Chondrocyte (in vitro differentiated cells): ENCODE measurements around the gene HHAT. TPM values are rescaled to one million over a fixed set of nuclear protein-coding genes. Genes with fewer than 3 reads are reported as not detected.

ENCODE experiments used
- DNase-seq: peaks from one replicate; pipeline ENCODE4 v3.0.0; 2021; ENCODE audit warnings: mixed read lengths, low spot score
- H3K27ac Mint-ChIP-seq: one replicate; pipeline ENCODE4 v1.8.0; 2021; ENCODE audit warnings: mild to moderate bottlenecking, moderate library complexity, mixed read lengths; ENCODE audit not compliant: unreplicated experiment
- H3K27me3 Mint-ChIP-seq: 2 replicates; pipeline ENCODE4 v1.8.0; 2021; ENCODE audit warnings: low read depth, mixed read lengths
- H3K36me3 Mint-ChIP-seq: 2 replicates; pipeline ENCODE4 v1.8.0; 2021; ENCODE audit warnings: low read depth, mixed read lengths
- H3K4me1 Mint-ChIP-seq: 2 replicates; pipeline ENCODE4 v1.8.0; 2021; ENCODE audit warnings: low read depth, mild to moderate bottlenecking, mixed read lengths
- H3K4me3 Mint-ChIP-seq: one replicate; pipeline ENCODE4 v1.8.0; 2021; ENCODE audit warnings: mild to moderate bottlenecking, moderate library complexity, mixed read lengths; ENCODE audit not compliant: unreplicated experiment
- H3K9me3 Mint-ChIP-seq: 2 replicates; pipeline ENCODE4 v1.8.0; 2021; ENCODE audit warnings: low read depth, mixed read lengths
- total RNA-seq: library from RNA; stranded (reverse); gene quantifications from 3 replicates; pipeline ENCODE4 v1.2.1, GENCODE V29; 2021
- TF ChIP-seq, protein P1 (sequence below): fragments of 200-600 bp; sonication (generic); IDR thresholded peaks from 2 replicates; pipeline ENCODE4 v1.5.0; 2021; ENCODE audit warnings: antibody characterized with exemption, mild to moderate bottlenecking, moderate library complexity

HHAT gene
- total RNA-seq, 1 donor from 2014 or later = 6.4 TPM

DNA sequence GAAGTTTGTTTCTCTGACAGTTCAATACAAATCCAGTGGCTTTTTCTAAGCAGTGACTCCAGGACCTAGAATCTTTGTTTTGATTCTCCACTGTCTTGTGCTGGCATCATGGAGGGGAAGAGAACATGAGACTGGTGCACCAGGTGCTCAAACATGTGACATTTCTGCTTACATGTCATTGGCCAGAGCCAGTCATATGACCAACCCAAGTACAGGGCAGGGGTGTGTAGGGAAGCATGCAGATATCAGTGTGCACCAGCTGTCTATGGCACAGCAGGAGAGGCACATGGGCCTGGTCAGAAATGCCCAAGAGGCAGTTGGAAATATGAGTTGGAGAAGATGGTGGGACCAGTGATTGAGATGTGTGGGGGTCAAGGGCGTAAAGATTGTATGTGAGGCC is 297.0 kb downstream of the HHAT start:
- Mint-ChIP-seq H3K4me1 (peaks cover 3% of the 10 kb centered on the region), H3K4me3 (no peak overlapping the region), H3K27me3 (no peaks in the 10 kb centered on the region), H3K36me3 (no peaks in the 10 kb centered on the region), H3K9me3 (no peaks in the 10 kb centered on the region), H3K27ac (no peak overlapping the region)
- TF ChIP-seq, protein P1, sequence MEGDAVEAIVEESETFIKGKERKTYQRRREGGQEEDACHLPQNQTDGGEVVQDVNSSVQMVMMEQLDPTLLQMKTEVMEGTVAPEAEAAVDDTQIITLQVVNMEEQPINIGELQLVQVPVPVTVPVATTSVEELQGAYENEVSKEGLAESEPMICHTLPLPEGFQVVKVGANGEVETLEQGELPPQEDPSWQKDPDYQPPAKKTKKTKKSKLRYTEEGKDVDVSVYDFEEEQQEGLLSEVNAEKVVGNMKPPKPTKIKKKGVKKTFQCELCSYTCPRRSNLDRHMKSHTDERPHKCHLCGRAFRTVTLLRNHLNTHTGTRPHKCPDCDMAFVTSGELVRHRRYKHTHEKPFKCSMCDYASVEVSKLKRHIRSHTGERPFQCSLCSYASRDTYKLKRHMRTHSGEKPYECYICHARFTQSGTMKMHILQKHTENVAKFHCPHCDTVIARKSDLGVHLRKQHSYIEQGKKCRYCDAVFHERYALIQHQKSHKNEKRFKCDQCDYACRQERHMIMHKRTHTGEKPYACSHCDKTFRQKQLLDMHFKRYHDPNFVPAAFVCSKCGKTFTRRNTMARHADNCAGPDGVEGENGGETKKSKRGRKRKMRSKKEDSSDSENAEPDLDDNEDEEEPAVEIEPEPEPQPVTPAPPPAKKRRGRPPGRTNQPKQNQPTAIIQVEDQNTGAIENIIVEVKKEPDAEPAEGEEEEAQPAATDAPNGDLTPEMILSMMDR = no peak
- DNase-seq = no peak

DNA sequence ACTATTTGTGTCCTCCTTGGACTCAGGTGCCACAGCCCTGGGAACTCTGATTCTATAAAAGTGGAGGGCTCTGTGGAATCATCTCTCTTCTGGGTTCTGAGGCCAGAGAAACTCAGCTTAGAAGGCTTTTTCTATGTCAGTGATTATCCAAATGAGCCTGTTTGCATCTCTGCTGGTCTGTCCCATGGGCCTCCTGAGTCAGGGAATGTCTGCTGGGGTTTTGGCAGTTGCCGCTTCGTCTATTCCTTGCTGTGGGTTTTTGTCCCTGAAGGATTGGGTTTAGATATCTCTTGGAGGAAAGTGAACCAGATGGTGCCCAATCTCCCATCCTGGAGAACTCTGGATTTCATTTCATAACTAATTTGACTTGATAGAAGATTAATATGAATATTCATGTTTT is 297.6 kb downstream of the HHAT start:
- H3K27me3 Mint-ChIP-seq = no peaks in the 10 kb centered on the region
- TF ChIP-seq, protein P1 = no peak
- DNase-seq = no peak
- H3K36me3 Mint-ChIP-seq = no peaks in the 10 kb centered on the region
- no peak overlapping the region for H3K4me3 Mint-ChIP-seq
- H3K9me3 Mint-ChIP-seq = no peaks in the 10 kb centered on the region
- peaks cover 3% of the 10 kb centered on the region for H3K4me1 Mint-ChIP-seq
- H3K27ac Mint-ChIP-seq = no peak overlapping the region

DNA sequence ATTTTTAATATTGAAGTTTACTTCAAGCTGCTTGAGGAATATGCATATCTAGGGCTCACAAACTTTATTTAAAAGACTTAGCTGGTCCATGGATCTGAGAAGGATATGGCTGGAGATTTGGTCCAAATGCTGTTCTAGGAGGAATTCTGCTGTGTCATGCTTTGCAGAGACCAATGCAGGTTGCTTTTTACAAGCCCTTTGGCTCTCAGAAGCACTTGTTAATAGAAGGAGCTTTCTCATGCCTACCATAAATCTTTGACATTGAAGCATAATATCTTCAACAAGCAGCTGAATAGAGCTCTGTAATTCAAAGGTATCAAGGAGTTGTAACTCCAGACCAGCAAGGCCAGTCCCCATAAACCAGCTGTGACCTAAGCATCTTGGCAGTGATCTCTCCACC is 299.1 kb downstream of the HHAT start:
- Mint-ChIP-seq H3K4me1 (peaks cover 3% of the 10 kb centered on the region), H3K9me3 (no peaks in the 10 kb centered on the region), H3K4me3 (no peak overlapping the region), H3K27ac (no peak overlapping the region), H3K36me3 (no peaks in the 10 kb centered on the region), H3K27me3 (no peaks in the 10 kb centered on the region)
- TF ChIP-seq, protein P1 = no peak
- DNase-seq = no peak

DNA sequence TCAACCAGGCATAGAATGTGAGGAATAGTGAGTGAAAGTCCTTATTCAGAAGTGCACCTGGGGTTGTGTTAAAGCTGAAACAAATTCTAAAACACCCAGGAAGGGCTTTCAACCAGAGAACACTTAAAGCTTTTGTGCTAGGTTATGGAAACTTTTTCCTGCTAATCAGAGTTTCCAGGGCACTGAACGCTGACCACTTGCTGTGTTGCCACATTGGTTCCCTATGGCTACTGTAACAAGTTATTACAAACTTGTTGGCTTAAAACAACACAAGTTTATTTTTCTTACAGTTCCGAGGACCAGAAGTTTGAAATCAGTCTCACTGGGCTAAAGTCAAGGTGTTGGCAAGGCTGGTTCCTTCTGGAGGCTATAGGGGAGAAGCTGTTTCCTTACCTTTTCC is 300.6 kb downstream of the HHAT start:
- DNase-seq = no peak
- no peaks in the 10 kb centered on the region for H3K9me3 Mint-ChIP-seq
- H3K36me3 Mint-ChIP-seq = no peaks in the 10 kb centered on the region
- TF ChIP-seq, protein P1 = no peak
- no peak overlapping the region for H3K27ac Mint-ChIP-seq
- no peaks in the 10 kb centered on the region for H3K27me3 Mint-ChIP-seq
- H3K4me1 Mint-ChIP-seq = peaks cover 11% of the 10 kb centered on the region
- H3K4me3 Mint-ChIP-seq = no peak overlapping the region

DNA sequence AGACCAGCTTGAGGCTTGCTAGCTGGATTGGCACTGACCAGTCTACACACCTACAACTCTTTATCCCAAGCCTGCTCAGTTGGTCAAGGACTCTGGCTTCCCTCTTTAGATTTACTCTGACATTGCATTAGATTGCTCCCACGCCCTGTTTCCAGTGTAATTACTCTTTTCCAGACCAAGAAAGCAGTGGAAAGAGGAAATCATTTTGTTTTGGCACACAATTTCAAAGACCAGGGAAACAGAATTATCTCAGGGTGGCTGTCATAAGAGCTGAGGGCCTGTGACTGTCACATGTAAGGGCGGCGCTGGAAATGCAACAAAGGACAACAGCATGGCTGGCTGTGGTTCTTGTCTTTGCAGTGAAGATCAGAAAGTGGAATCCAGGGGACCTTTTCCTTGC is 302.7 kb downstream of the HHAT start:
- no peak overlapping the region for H3K27ac Mint-ChIP-seq

More for the DNA sequence above, 302.7 kb downstream of the HHAT start:
- H3K27me3 Mint-ChIP-seq = no peaks in the 10 kb centered on the region
- DNase-seq = no peak
- peaks cover 13% of the 10 kb centered on the region for H3K4me1 Mint-ChIP-seq
- no peak overlapping the region for H3K4me3 Mint-ChIP-seq
- TF ChIP-seq, protein P1 = no peak
- no peaks in the 10 kb centered on the region for H3K36me3 Mint-ChIP-seq
- H3K9me3 Mint-ChIP-seq = no peaks in the 10 kb centered on the region
